ENCODE measurements around the gene UBE2L5. TPM values are rescaled to one million over a fixed set of nuclear protein-coding genes. Genes with fewer than 3 reads are reported as not detected.
A peak's percentile ranks its signal among the peaks of the same experiment; 100 is the strongest.

Gene UBE2L5
- total RNA-seq, 1 donor from 2014 or later, result not detected

DNA sequence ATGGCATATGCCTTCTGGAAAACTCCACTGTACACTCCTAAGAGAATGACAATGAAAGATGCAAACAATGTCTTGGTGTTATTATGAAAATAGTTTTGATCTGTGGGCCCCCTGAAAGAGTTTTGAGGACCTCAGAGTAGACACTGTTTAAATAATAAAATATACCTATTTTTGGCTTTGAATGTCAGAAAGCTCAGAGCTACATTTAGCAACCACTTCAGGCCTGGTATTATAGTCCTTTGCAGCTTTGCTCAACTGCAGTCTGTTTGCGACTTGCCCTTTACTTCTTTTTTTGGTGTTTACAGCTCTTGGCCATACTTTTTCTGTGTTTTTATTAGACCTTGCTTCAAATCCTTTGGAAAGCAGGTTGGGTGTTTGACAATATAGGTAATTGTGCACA lies 5.8 kb upstream of the UBE2L5 start:
- DNase-seq (ENCODE audit: low spot score), result no peak
- no peaks in the 10 kb centered on the region for H3K36me3 Mint-ChIP-seq (ENCODE audit: low read depth, unreplicated experiment)
- H3K27ac Mint-ChIP-seq (ENCODE audit: unreplicated experiment), result no peak overlapping the region
- H3K4me3 Mint-ChIP-seq (ENCODE audit: unreplicated experiment), result no peak overlapping the region
- TF ChIP-seq, protein P1, sequence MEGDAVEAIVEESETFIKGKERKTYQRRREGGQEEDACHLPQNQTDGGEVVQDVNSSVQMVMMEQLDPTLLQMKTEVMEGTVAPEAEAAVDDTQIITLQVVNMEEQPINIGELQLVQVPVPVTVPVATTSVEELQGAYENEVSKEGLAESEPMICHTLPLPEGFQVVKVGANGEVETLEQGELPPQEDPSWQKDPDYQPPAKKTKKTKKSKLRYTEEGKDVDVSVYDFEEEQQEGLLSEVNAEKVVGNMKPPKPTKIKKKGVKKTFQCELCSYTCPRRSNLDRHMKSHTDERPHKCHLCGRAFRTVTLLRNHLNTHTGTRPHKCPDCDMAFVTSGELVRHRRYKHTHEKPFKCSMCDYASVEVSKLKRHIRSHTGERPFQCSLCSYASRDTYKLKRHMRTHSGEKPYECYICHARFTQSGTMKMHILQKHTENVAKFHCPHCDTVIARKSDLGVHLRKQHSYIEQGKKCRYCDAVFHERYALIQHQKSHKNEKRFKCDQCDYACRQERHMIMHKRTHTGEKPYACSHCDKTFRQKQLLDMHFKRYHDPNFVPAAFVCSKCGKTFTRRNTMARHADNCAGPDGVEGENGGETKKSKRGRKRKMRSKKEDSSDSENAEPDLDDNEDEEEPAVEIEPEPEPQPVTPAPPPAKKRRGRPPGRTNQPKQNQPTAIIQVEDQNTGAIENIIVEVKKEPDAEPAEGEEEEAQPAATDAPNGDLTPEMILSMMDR (IDR thresholded peaks at IDR 0.05; ENCODE audit: unreplicated experiment), result no peak
- peaks cover 11% of the 10 kb centered on the region for H3K4me1 Mint-ChIP-seq (ENCODE audit: unreplicated experiment)
- peaks cover 7% of the 10 kb centered on the region for H3K27me3 Mint-ChIP-seq (ENCODE audit: unreplicated experiment)
- no peaks in the 10 kb centered on the region for H3K9me3 Mint-ChIP-seq (ENCODE audit: unreplicated experiment)

DNA sequence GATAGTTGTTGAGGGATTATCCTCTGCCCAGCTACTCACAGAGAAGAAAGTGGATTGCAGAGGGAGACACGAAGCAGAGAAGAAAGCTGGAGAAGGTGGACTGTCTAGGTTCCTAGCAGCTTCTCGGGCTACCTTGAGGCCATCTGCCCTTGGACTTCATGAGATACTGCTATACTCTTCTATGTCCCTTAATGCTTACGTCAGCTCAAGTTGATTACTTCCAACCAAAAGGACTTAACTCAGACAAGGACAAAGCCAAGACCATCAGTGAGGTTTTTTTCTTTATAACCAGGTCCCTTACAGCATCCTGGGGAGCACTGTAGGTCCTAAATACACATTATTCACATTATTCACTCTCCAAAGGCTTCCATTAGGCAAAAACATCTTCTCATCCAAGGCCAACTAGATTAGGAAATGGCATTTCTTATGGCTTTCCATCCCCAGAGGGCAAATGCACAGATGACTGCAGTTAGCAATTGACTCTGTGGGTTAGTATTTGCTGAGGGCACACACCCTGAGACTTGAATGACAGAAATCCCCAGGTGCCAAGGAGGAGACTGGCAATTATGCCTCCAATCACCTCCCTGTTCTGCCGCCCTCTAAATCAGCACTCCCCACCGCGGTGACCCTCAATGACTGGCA lies 4.1 kb upstream of the UBE2L5 start:
- Mint-ChIP-seq H3K27ac (ENCODE audit: unreplicated experiment) (no peak overlapping the region), H3K4me1 (ENCODE audit: unreplicated experiment) (peaks cover 14% of the 10 kb centered on the region), H3K27me3 (ENCODE audit: unreplicated experiment) (peaks cover 12% of the 10 kb centered on the region), H3K9me3 (ENCODE audit: unreplicated experiment) (no peaks in the 10 kb centered on the region), H3K36me3 (ENCODE audit: low read depth, unreplicated experiment) (no peaks in the 10 kb centered on the region), H3K4me3 (ENCODE audit: unreplicated experiment) (no peak overlapping the region)
- no peak for DNase-seq (ENCODE audit: low spot score)
- TF ChIP-seq, protein P1 (IDR thresholded peaks at IDR 0.05; ENCODE audit: unreplicated experiment), result no peak

DNA sequence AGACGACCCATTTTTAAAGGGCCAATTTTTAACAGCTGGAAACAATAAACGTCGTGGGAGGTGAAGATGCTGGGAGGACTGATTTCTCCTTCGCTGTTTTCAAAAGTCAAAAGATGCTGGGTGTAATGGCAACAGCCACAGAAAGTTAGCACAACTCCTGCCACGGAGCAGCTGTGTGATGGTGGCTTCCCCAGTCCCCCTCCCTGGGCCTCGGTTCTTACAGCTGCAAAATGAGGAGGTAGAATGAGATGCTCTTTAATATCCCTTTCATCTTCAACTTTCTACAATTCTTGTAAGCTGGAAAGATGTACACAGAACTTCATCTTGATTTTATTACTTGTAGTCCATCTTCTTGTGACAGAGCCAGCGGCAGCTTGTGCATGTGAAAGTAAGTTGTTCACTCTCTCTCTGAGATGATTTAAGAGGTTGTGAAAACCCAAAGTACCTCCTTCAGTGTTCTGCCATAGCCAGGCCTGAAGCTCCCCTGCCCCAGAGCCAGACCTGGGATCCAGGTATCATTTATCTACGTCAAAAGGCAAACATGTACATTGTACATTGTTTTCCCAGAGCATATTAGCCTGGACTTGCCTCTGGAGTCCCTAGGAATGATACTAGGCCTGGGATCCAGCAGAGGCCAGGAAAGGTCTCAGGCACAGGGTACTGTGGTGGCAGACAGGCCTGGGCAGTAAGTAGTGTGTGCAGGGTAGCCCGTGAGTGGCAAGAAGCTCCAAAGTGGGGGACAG lies 3.4 kb upstream of the UBE2L5 start:
- Mint-ChIP-seq H3K4me1 (ENCODE audit: unreplicated experiment) (peaks cover 12% of the 10 kb centered on the region), H3K4me3 (ENCODE audit: unreplicated experiment) (no peak overlapping the region), H3K27me3 (ENCODE audit: unreplicated experiment) (peaks cover 12% of the 10 kb centered on the region), H3K9me3 (ENCODE audit: unreplicated experiment) (no peaks in the 10 kb centered on the region), H3K36me3 (ENCODE audit: low read depth, unreplicated experiment) (no peaks in the 10 kb centered on the region), H3K27ac (ENCODE audit: unreplicated experiment) (no peak overlapping the region)
- TF ChIP-seq, protein P1 (IDR thresholded peaks at IDR 0.05; ENCODE audit: unreplicated experiment), result no peak
- DNase-seq (ENCODE audit: low spot score), result no peak

DNA sequence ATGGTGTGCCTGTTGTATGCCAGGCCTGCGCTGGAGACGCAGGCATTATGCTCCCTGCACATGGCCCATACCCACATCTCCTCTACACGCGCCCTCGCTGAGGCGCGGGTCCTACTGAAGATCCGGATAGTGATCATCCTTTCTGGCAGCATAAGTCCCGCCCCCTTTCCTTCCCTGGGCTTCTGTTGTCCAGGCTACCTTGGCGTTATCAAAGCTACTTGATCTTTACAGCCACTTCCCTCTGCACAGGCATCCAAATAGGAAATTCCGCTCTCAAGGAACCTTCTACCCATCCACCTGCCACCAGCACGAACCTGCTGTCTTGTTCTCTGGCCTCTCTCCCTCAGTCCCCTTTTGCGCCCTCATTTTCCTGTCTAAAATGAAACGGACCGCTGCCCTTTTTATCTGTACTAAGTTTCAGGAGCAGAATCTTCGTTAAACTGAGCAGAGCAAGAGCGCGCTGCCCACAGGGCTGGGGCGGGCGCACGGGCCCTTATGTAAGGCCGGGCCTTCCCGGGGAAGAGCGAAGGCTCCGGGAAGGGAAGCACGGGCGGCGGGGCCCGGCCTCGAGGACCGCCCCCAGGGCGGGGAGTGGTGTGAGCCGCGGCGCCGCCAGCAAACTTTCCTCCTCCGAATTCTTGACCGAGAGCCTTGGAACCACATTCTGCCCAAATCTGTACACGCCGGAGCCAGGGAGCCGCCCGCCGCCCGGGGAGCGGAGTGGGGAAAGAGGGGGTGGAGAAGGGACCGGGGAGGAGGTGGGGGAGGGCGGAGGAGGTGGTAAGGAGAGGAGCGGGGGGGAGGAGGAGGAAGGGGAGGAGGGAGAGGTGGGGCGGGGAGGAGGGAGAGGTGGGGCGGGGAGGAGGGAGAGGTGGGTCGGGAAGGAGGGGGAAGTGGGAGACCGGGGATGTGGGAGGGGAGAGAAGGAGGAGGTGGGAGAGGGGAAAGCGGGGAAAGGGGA lies 920 bp upstream of the UBE2L5 start:
- TF ChIP-seq, protein P1 (IDR thresholded peaks at IDR 0.05; ENCODE audit: unreplicated experiment), result no peak
- peak; percentile 71 for DNase-seq (ENCODE audit: low spot score)

More for the DNA sequence above, 920 bp upstream of the UBE2L5 start:
- peak overlapping the region; percentile 88 for H3K4me3 Mint-ChIP-seq (ENCODE audit: unreplicated experiment)
- H3K36me3 Mint-ChIP-seq (ENCODE audit: low read depth, unreplicated experiment), result no peaks in the 10 kb centered on the region
- peaks cover 11% of the 10 kb centered on the region for H3K4me1 Mint-ChIP-seq (ENCODE audit: unreplicated experiment)
- H3K27ac Mint-ChIP-seq (ENCODE audit: unreplicated experiment), result peak overlapping the region; percentile 82
- peaks cover 12% of the 10 kb centered on the region for H3K27me3 Mint-ChIP-seq (ENCODE audit: unreplicated experiment)
- no peaks in the 10 kb centered on the region for H3K9me3 Mint-ChIP-seq (ENCODE audit: unreplicated experiment)

Measured in endothelial cell (in vitro differentiated cells).